Measurements from ENCODE around the gene AQP6.

Gene AQP6

GRCh38 chr12:49952391-49953055 is 20.2 kb upstream of the AQP6 start:
- no peak for TF ChIP-seq EZH2 (IDR thresholded peaks at IDR 0.05; ENCODE audit: borderline replicate concordance, low read length)
- TF ChIP-seq, protein P1, sequence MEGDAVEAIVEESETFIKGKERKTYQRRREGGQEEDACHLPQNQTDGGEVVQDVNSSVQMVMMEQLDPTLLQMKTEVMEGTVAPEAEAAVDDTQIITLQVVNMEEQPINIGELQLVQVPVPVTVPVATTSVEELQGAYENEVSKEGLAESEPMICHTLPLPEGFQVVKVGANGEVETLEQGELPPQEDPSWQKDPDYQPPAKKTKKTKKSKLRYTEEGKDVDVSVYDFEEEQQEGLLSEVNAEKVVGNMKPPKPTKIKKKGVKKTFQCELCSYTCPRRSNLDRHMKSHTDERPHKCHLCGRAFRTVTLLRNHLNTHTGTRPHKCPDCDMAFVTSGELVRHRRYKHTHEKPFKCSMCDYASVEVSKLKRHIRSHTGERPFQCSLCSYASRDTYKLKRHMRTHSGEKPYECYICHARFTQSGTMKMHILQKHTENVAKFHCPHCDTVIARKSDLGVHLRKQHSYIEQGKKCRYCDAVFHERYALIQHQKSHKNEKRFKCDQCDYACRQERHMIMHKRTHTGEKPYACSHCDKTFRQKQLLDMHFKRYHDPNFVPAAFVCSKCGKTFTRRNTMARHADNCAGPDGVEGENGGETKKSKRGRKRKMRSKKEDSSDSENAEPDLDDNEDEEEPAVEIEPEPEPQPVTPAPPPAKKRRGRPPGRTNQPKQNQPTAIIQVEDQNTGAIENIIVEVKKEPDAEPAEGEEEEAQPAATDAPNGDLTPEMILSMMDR (IDR thresholded peaks at IDR 0.05; ENCODE audit: low read length): no peak
- H2AFZ ChIP-seq (ENCODE audit: low read length): no peak overlapping the region
- no peaks in the 10 kb centered on the region for H3K9me3 ChIP-seq (ENCODE audit: low read length)
- no peaks in the 10 kb centered on the region for H3K36me3 ChIP-seq (ENCODE audit: insufficient read depth, low read length)
- no peaks in the 10 kb centered on the region for H3K9me2 ChIP-seq (ENCODE audit: low read depth, low read length)
- no peak overlapping the region for H3K27ac ChIP-seq (ENCODE audit: low read depth, low read length, poor library complexity, severe bottlenecking)
- H3F3A ChIP-seq (ENCODE audit: insufficient read depth, low read length): no peaks in the 10 kb centered on the region
- H3K9ac ChIP-seq (ENCODE audit: low read length): no peak overlapping the region
- H4K20me1 ChIP-seq (ENCODE audit: insufficient read depth, low read length): no peaks in the 10 kb centered on the region
- peaks cover 5% of the 10 kb centered on the region for H3K27me3 ChIP-seq (ENCODE audit: insufficient read depth, low read length)
- no peak overlapping the region for H3K4me2 ChIP-seq (ENCODE audit: low read length)
- H3K79me2 ChIP-seq (ENCODE audit: insufficient read depth, low read length): no peaks in the 10 kb centered on the region
- H3K4me3 ChIP-seq (ENCODE audit: low read depth, low read length, poor library complexity, severe bottlenecking): no peak overlapping the region
- H3K4me1 ChIP-seq (ENCODE audit: insufficient read depth, low read length, severe bottlenecking): no peaks in the 10 kb centered on the region

- no peak overlapping the region for H3K27ac ChIP-seq (ENCODE audit: low read depth, low read length, poor library complexity, severe bottlenecking)
- no peaks in the 10 kb centered on the region for H3K36me3 ChIP-seq (ENCODE audit: insufficient read depth, low read length)
- no peak for TF ChIP-seq EZH2 (IDR thresholded peaks at IDR 0.05; ENCODE audit: borderline replicate concordance, low read length)
- TF ChIP-seq, protein P1 (IDR thresholded peaks at IDR 0.05; ENCODE audit: low read length): no peak
- H3F3A ChIP-seq (ENCODE audit: insufficient read depth, low read length): no peaks in the 10 kb centered on the region
- no peak overlapping the region for H3K4me3 ChIP-seq (ENCODE audit: low read depth, low read length, poor library complexity, severe bottlenecking)
- H3K9me3 ChIP-seq (ENCODE audit: low read length): no peaks in the 10 kb centered on the region
- H2AFZ ChIP-seq (ENCODE audit: low read length): no peak overlapping the region
- H3K9me2 ChIP-seq (ENCODE audit: low read depth, low read length): no peaks in the 10 kb centered on the region
- peaks cover 5% of the 10 kb centered on the region for H3K27me3 ChIP-seq (ENCODE audit: insufficient read depth, low read length)
- no peaks in the 10 kb centered on the region for H3K79me2 ChIP-seq (ENCODE audit: insufficient read depth, low read length)
- H3K4me2 ChIP-seq (ENCODE audit: low read length): no peak overlapping the region
- no peak overlapping the region for H3K9ac ChIP-seq (ENCODE audit: low read length)
- no peaks in the 10 kb centered on the region for H3K4me1 ChIP-seq (ENCODE audit: insufficient read depth, low read length, severe bottlenecking)
- H4K20me1 ChIP-seq (ENCODE audit: insufficient read depth, low read length): no peaks in the 10 kb centered on the region
These were observed 19.6 kb upstream of the AQP6 start for GRCh38 chr12:49953151-49953550.

- Histone ChIP-seq H3K27me3 (ENCODE audit: insufficient read depth, low read length) (peaks cover 11% of the 10 kb centered on the region; the same call in 1 of the 2 replicates), H3K4me1 (ENCODE audit: insufficient read depth, low read length, severe bottlenecking) (no peaks in the 10 kb centered on the region), H3K79me2 (ENCODE audit: insufficient read depth, low read length) (no peaks in the 10 kb centered on the region), H2AFZ (ENCODE audit: low read length) (no peak overlapping the region), H3K36me3 (ENCODE audit: insufficient read depth, low read length) (no peaks in the 10 kb centered on the region), H3K4me2 (ENCODE audit: low read length) (no peak overlapping the region), H3K9me2 (ENCODE audit: low read depth, low read length) (no peaks in the 10 kb centered on the region), H3K9ac (ENCODE audit: low read length) (no peak overlapping the region), H3F3A (ENCODE audit: insufficient read depth, low read length) (no peaks in the 10 kb centered on the region), H3K4me3 (ENCODE audit: low read depth, low read length, poor library complexity, severe bottlenecking) (no peak overlapping the region), H3K27ac (ENCODE audit: low read depth, low read length, poor library complexity, severe bottlenecking) (no peak overlapping the region), H3K9me3 (ENCODE audit: low read length) (no peaks in the 10 kb centered on the region), H4K20me1 (ENCODE audit: insufficient read depth, low read length) (no peaks in the 10 kb centered on the region)
- TF ChIP-seq, protein P1 (IDR thresholded peaks at IDR 0.05; ENCODE audit: low read length): no peak
- TF ChIP-seq EZH2 (IDR thresholded peaks at IDR 0.05; ENCODE audit: borderline replicate concordance, low read length): no peak
These were observed 18.5 kb upstream of the AQP6 start for GRCh38 chr12:49953961-49954846.

All from OCI-LY1 (cell line).